ENCODE data around the gene SEMA5B. TPM values are rescaled to one million over a fixed set of nuclear protein-coding genes. Genes with fewer than 3 reads are reported as not detected.

SEMA5B gene
- total and polyA plus RNA-seq, 8 donors, result 0.52 to 11.0 (median 1.3) TPM

DNA sequence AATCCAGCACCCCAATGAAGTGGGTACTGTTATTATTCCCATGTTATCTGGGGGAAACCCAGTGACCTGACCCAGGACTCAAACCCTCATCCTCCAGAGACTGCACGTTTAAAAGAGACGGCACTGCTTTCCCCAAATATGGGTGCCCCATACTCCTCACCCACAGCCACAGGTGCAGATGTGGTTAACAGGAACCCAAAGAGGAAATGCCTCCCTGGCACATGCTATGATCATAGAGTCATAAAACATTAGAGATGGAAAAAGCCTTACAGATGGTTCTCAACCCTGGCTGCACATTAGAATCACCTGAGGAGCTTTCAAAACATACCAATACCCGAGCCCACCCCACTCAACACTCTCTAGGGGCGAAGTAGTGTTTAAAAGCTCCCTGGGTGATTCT lies 111.5 kb downstream of the SEMA5B start:
- no peak for FAIRE-seq
- H3K36me3 ChIP-seq, result no peaks in the 10 kb centered on the region
- no peaks in the 10 kb centered on the region for H3K9me3 ChIP-seq
- TF ChIP-seq, protein P1, sequence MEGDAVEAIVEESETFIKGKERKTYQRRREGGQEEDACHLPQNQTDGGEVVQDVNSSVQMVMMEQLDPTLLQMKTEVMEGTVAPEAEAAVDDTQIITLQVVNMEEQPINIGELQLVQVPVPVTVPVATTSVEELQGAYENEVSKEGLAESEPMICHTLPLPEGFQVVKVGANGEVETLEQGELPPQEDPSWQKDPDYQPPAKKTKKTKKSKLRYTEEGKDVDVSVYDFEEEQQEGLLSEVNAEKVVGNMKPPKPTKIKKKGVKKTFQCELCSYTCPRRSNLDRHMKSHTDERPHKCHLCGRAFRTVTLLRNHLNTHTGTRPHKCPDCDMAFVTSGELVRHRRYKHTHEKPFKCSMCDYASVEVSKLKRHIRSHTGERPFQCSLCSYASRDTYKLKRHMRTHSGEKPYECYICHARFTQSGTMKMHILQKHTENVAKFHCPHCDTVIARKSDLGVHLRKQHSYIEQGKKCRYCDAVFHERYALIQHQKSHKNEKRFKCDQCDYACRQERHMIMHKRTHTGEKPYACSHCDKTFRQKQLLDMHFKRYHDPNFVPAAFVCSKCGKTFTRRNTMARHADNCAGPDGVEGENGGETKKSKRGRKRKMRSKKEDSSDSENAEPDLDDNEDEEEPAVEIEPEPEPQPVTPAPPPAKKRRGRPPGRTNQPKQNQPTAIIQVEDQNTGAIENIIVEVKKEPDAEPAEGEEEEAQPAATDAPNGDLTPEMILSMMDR (IDR thresholded peaks at IDR 0.05), result no peak
- DNase-seq, result no peak
- H3K27ac ChIP-seq, result no peak overlapping the region
- no peak overlapping the region for H3K4me3 ChIP-seq
- no peak for ATAC-seq
- H3K27me3 ChIP-seq, result peaks cover 0 to 5% (median 0%) of the 10 kb centered on the region in 4 donors
- intact Hi-C loops (cut with DNase I), result no loop called here
- H3K4me1 ChIP-seq, result no peaks in the 10 kb centered on the region
- WGBS, 2 donors, result 64 to 76% methylated on average over 4 of the region's 4 CpGs

- DNase-seq, result no peak
- no peaks in the 10 kb centered on the region for H3K36me3 ChIP-seq
- ATAC-seq, result no peak
- no peak for FAIRE-seq
- 72 to 76% methylated on average over 17 of the region's 17 CpGs for WGBS, 2 donors
- H3K27ac ChIP-seq, result no peak overlapping the region
- no peaks in the 10 kb centered on the region for H3K4me1 ChIP-seq
- intact Hi-C loops (cut with DNase I), result no loop called here
- TF ChIP-seq, protein P1 (IDR thresholded peaks at IDR 0.05), result no peak
- no peak overlapping the region for H3K4me3 ChIP-seq
- H3K9me3 ChIP-seq, result no peaks in the 10 kb centered on the region
- H3K27me3 ChIP-seq, result peaks cover 0 to 5% (median 0%) of the 10 kb centered on the region in 4 donors
Observed at GRCh38 chr3:122915300-122916055, 112.1 kb downstream of the SEMA5B start.

GRCh38 chr3:122913539-122914100 lies 113.9 kb downstream of the SEMA5B start:
- FAIRE-seq (no peak), ATAC-seq (no peak), DNase-seq (no peak)
- H3K36me3 ChIP-seq, result no peaks in the 10 kb centered on the region
- TF ChIP-seq, protein P1 (IDR thresholded peaks at IDR 0.05), result no peak
- intact Hi-C loops (cut with DNase I), result no loop called here
- H3K27ac ChIP-seq, result no peak overlapping the region
- H3K4me3 ChIP-seq, result no peak overlapping the region
- no peaks in the 10 kb centered on the region for H3K9me3 ChIP-seq
- no peaks in the 10 kb centered on the region for H3K4me1 ChIP-seq
- 75 to 77% methylated on average over 33 of the region's 33 CpGs for WGBS, 2 donors
- H3K27me3 ChIP-seq, result peaks cover 0 to 5% (median 0%) of the 10 kb centered on the region in 4 donors

DNA sequence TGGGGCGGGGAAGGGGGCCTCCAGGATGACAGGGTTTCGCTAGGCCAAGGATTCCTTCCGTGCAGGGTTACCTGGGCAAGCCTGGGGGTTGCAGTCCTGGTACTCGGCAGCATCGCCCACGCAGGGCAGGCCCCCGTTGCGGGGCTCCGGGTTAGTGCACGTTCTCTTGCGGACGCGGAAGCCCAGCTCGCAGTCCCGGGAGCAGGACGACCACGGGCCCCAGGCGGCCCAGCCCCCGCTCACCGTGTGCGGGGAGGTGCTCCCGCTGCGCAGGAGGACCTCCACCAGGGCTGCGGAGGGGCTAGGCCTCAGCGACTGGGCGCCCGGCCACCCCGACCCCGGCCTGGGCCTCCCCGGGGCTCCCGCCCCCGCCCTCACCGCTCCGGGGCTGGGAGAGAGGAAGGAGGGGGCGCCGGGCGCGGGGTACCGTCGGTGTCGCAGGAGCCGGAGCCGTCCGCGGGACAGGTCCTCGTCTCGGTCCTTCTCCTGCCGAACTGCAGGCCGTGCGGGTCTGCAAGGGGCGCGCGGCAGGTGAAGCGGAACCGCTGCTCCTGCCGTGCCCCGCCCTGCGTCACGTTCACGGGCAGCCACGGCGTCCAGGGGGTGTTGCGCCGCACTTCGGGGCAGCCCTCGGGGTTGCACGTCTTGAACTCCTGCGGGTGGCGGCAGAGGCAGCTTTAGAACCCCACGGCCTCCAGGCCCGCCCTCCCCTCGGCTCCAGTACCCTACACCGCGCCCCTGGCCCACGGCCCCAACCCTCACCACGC lies 114.6 kb downstream of the SEMA5B start:
- Histone ChIP-seq H3K27me3 (peaks cover 0 to 5% (median 0%) of the 10 kb centered on the region in 4 donors), H3K36me3 (no peaks in the 10 kb centered on the region), H3K9me3 (no peaks in the 10 kb centered on the region), H3K4me3 (no peak overlapping the region), H3K4me1 (no peaks in the 10 kb centered on the region), H3K27ac (no peak overlapping the region)
- DNase-seq (no peak), FAIRE-seq (no peak), ATAC-seq (no peak)
- TF ChIP-seq, protein P1 (IDR thresholded peaks at IDR 0.05), result no peak
- intact Hi-C loops (cut with DNase I), result no loop called here
- WGBS, 2 donors, result 42 to 49% methylated on average over 68 to 76 of the region's 76 CpGs
